GM21737 (cell line): Measurements from ENCODE around the gene OSTC.
"Not testable (repeated sequence)": the region's sequence is repeated elsewhere in the genome, so short reads cannot be mapped to it uniquely, and the experiment has no call there.

Source experiments
- ATAC-seq: cut with Tn5 transposase; IDR thresholded peaks from one replicate; pipeline ENCODE4 v1.9.1; 2021; ENCODE audit warnings: mild to moderate bottlenecking, moderate library complexity; ENCODE audit not compliant: unreplicated experiment

Gene OSTC

GRCh38 chr4:108709722-108710121 is 59.3 kb downstream of the OSTC start:
- ATAC-seq = no peak

- ATAC-seq = not testable (repeated sequence)
These were observed 60.2 kb downstream of the OSTC start for GRCh38 chr4:108710578-108710977.

GRCh38 chr4:108714880-108715279 is 64.5 kb downstream of the OSTC start:
- ATAC-seq = no peak

DNA sequence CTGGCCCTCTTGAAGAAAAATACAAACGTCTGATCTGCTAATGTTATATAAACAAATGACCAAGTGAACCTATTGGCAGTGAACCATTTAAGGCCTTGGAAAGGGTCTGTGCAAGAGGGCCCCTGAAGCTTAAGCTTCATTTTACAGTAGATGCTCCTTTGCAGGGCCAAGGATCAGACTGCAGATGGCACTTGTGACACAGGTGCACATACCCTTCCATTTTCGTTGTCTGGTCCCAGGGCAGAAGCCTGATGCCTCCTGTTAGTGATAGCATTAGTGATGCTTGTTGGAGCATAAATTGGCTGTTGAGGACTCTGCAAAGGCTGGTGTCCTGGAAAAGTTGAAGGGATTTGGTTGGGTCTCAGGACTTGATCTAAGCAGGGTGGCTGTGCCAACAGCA is 65.9 kb downstream of the OSTC start:
- no peak for ATAC-seq

DNA sequence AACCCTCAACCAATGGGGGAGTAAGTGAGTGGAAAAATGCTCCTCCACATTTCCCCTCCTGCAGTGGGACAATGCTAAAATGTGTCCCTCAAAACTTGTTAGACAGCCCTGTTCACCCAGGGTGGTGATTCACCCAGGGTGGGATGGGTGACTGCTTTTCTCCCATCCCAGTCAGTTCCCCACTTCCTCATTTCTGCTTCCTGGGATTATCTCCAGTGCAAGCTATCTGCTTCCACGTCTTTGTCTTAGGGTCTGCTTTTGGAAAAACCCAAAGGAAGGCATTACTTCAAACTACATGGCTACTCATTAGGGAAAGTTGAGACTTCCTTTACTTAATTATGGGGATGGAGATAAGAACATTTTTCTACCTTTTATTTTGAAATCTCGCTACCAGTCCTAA is 67.0 kb downstream of the OSTC start:
- no peak for ATAC-seq
